PC-3 (cell line): ENCODE data around the gene KRT1. TPM values are rescaled to one million over a fixed set of nuclear protein-coding genes. Genes with fewer than 3 reads are reported as not detected.

Experiments used
- ATAC-seq: fragments of 200-7000 bp; cut with Tn5 transposase; 2 replicates; pipeline ENCODE4 v1.9.1; 2020; ENCODE audit warnings: mild to moderate bottlenecking, moderate library complexity
- BruUV-seq: library from RNA; stranded (reverse); fragments of 400-500 nt; replicated peaks from 2 replicates; lab custom pipeline; 2021; lab: Mats Ljungman, UMichigan
- CTCF ChIA-PET: fragments of 300-600 bp; sonication (Branson Sonifier 250); formaldehyde crosslinking; loops from one replicate; lab custom pipeline; 2022; ENCODE audit warnings: antibody characterized with exemption; lab: Charles Lee
- POLR2A ChIA-PET: fragments of 300-600 bp; sonication (Branson Sonifier 250); formaldehyde crosslinking; loops from one replicate; lab custom pipeline; 2022; ENCODE audit warnings: antibody characterized with exemption; ENCODE audit not compliant: unreplicated experiment; lab: Charles Lee
- DNase-seq: peaks from one replicate; pipeline ENCODE4 v3.0.0-alpha.2; 2015
- H2AFZ ChIP-seq: fragments of 300-600 bp; sonication (generic); 2 replicates; pipeline ENCODE4 v1.6.0; 2016; ENCODE audit warnings: antibody characterized with exemption, low read length
- H3F3A ChIP-seq: fragments of 300-600 bp; sonication (generic); one replicate; pipeline ENCODE4 v1.6.0; 2017; ENCODE audit warnings: antibody characterized with exemption, low read length, control low read depth, mild to moderate bottlenecking; ENCODE audit not compliant: unreplicated experiment
- H3K27ac ChIP-seq: fragments of 300-600 bp; sonication (generic); 2 replicates; pipeline ENCODE4 v1.5.1; 2016; ENCODE audit warnings: mild to moderate bottlenecking, low read length
- H3K27me3 ChIP-seq: fragments of 300-600 bp; sonication (generic); 2 replicates; pipeline ENCODE4 v1.6.1; 2016; ENCODE audit warnings: low read length, mixed read lengths
- H3K36me3 ChIP-seq: fragments of 300-600 bp; sonication (generic); 2 replicates; pipeline ENCODE4 v1.6.1; 2016; ENCODE audit warnings: low read depth, mixed run types, low read length, mixed read lengths
- H3K4me1 ChIP-seq: fragments of 300-600 bp; sonication (generic); 2 replicates; pipeline ENCODE4 v1.5.1; 2016; ENCODE audit warnings: low read length; ENCODE audit not compliant: insufficient read depth
- H3K4me2 ChIP-seq: fragments of 300-600 bp; sonication (generic); 2 replicates; pipeline ENCODE4 v1.6.0; 2016; ENCODE audit warnings: low read length
- H3K4me3 ChIP-seq: fragments of 300-600 bp; sonication (generic); 2 replicates; pipeline ENCODE4 v1.5.1; 2016; ENCODE audit warnings: mild to moderate bottlenecking, low read length, mixed read lengths
- H3K79me2 ChIP-seq: fragments of 300-600 bp; sonication (generic); 2 replicates; pipeline ENCODE4 v1.6.1; 2017; ENCODE audit warnings: low read length, mixed read lengths
- H3K9ac ChIP-seq: fragments of 300-600 bp; sonication (generic); 2 replicates; pipeline ENCODE4 v1.6.0; 2016; ENCODE audit warnings: mild to moderate bottlenecking, low read length
- H3K9me2 ChIP-seq: fragments of 300-600 bp; sonication (generic); replicated peaks from 2 replicates; pipeline ENCODE4 v1.6.1; 2016; ENCODE audit warnings: mixed run types, low read length, mixed read lengths
- H3K9me3 ChIP-seq: fragments of 300-600 bp; sonication (generic); 2 replicates; pipeline ENCODE4 v1.6.1; 2016; ENCODE audit warnings: low read length, mixed read lengths
- H4K20me1 ChIP-seq: fragments of 300-600 bp; sonication (generic); 2 replicates; pipeline ENCODE4 v1.6.1; 2016; ENCODE audit warnings: low read length, mixed read lengths
- CTCF ChIP-seq: fragments of 300-600 bp; sonication (generic); conservative IDR thresholded peaks from 2 replicates; pipeline ENCODE4 v1.5.1; 2017; ENCODE audit warnings: antibody characterized with exemption, low read depth, mild to moderate bottlenecking, low read length
- EZH2 ChIP-seq: fragments of 300-600 bp; sonication (generic); IDR thresholded peaks from one replicate; pipeline ENCODE4 v1.6.1; 2017; ENCODE audit warnings: antibody characterized with exemption, mild to moderate bottlenecking, low read length; ENCODE audit not compliant: unreplicated experiment
- EZH2phosphoT487 ChIP-seq: fragments of 300-600 bp; sonication (generic); IDR thresholded peaks from 2 replicates; pipeline ENCODE4 v1.6.1; 2018; ENCODE audit warnings: mild to moderate bottlenecking, antibody characterized with exemption, low read length, borderline replicate concordance
- intact Hi-C: fragments of 100-400 bp; cut with micrococcal nuclease; formaldehyde crosslinking; loops from 2 replicates; pipeline ENCODE4 v1.9.0; 2023
- total RNA-seq: library from RNA; depleted of rRNA; stranded (reverse); fragments of >200 nt; gene quantifications from 2 replicates; pipeline ENCODE4 v1.2.3, GENCODE V29; 2014

KRT1 gene
- total RNA-seq, 1 experiment from 2014 or later, result not detected

DNA sequence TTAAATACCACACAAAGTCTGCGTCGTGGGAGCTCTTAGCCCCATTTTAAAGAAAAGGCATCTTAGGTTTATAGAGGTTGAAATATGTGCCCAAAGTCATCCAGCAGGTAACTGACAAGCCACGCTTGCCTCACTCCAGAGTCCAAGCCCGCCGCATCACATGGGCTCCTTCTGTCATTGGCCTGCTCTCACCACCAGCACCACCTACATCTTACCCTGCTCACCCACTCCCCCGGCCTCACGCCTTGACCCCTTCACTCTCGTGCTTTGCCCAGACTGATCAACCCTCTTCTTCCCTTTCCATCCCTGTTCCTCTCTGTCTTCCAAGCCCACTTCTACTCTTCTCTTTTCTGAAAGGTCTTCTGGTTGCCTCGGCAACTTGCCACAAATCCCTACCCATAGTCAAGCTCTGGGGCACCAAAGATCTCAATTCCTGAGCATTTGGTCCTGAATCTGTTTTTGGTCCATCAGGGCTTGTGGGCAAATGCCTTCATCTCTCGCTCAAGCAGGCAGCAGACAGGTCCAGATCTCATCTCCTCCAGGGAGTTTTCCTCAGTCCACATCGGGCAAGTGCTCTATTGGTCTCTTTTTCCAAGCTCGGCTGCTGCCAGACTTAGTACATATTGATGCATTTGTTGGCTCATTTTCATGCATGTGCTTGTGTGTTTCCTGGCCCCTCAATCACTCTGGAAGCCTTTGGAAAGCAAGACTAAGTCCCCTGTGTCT lies 3.5 kb upstream of the KRT1 start:
- Histone ChIP-seq H2AFZ (no peak overlapping the region), H3K9me3 (no peaks in the 10 kb centered on the region), H3F3A (no peaks in the 10 kb centered on the region), H3K9ac (no peak overlapping the region), H3K27ac (no peak overlapping the region), H3K4me2 (no peak overlapping the region), H3K4me3 (no peak overlapping the region), H3K4me1 (peaks cover 11% of the 10 kb centered on the region), H3K27me3 (peaks cover 69% of the 10 kb centered on the region), H3K36me3 (no peaks in the 10 kb centered on the region), H3K79me2 (no peaks in the 10 kb centered on the region), H3K9me2 (no peaks in the 10 kb centered on the region), H4K20me1 (no peaks in the 10 kb centered on the region)
- intact Hi-C loops, result no loop called here
- ChIA-PET POLR2A (no interaction called here), CTCF (no interaction called here)
- ATAC-seq, result no peak
- BruUV-seq, result no TSS peak
- no peak for TF ChIP-seq CTCF
- TF ChIP-seq EZH2, result no peak
- no peak for TF ChIP-seq EZH2phosphoT487
- no peak for DNase-seq

- Histone ChIP-seq H3K4me1 (peaks cover 9% of the 10 kb centered on the region), H3F3A (no peaks in the 10 kb centered on the region), H3K79me2 (no peaks in the 10 kb centered on the region), H3K27me3 (peaks cover 76% of the 10 kb centered on the region), H3K27ac (no peak overlapping the region), H3K9me3 (no peaks in the 10 kb centered on the region), H3K4me3 (no peak overlapping the region), H2AFZ (no peak overlapping the region), H3K9me2 (no peaks in the 10 kb centered on the region), H3K9ac (no peak overlapping the region), H3K36me3 (no peaks in the 10 kb centered on the region), H3K4me2 (no peak overlapping the region), H4K20me1 (no peaks in the 10 kb centered on the region)
- BruUV-seq, result no TSS peak
- ATAC-seq (no peak), DNase-seq (no peak)
- ChIA-PET POLR2A (no interaction called here), CTCF (no interaction called here)
- intact Hi-C loops, result no loop called here
- TF ChIP-seq EZH2phosphoT487, result no peak
- no peak for TF ChIP-seq EZH2
- no peak for TF ChIP-seq CTCF
Observed at GRCh38 chr12:52682938-52683574, 2.8 kb upstream of the KRT1 start.

DNA sequence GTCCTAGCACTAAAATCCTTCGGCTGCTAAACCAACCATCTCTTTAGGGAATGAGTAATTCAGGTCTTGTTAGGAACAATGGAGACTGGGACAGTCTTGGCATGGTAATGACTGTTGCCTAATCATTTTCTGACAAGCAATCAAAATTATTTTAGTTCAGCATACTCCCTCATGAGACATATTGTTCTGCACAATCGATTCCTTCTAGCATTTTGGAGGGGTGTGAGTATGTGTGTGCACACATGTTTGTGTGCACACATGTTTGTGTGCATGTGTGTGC lies 2.1 kb upstream of the KRT1 start:
- H3K4me2 ChIP-seq, result no peak overlapping the region
- intact Hi-C loops, result no loop called here

More for the DNA sequence above, 2.1 kb upstream of the KRT1 start:
- Histone ChIP-seq H3K9ac (no peak overlapping the region), H3K4me1 (peaks cover 2% of the 10 kb centered on the region), H3K27ac (no peak overlapping the region), H4K20me1 (no peaks in the 10 kb centered on the region), H3K4me3 (no peak overlapping the region), H3K36me3 (no peaks in the 10 kb centered on the region), H3K9me2 (no peaks in the 10 kb centered on the region), H2AFZ (no peak overlapping the region), H3K9me3 (no peaks in the 10 kb centered on the region), H3F3A (no peaks in the 10 kb centered on the region), H3K27me3 (peaks cover 80% of the 10 kb centered on the region), H3K79me2 (no peaks in the 10 kb centered on the region)
- ChIA-PET CTCF (no interaction called here), POLR2A (no interaction called here)
- TF ChIP-seq EZH2phosphoT487 (no peak), CTCF (no peak), EZH2 (no peak)
- no peak for ATAC-seq
- no TSS peak for BruUV-seq
- no peak for DNase-seq
